ENCODE measurements around the gene MPC1L.

DNA sequence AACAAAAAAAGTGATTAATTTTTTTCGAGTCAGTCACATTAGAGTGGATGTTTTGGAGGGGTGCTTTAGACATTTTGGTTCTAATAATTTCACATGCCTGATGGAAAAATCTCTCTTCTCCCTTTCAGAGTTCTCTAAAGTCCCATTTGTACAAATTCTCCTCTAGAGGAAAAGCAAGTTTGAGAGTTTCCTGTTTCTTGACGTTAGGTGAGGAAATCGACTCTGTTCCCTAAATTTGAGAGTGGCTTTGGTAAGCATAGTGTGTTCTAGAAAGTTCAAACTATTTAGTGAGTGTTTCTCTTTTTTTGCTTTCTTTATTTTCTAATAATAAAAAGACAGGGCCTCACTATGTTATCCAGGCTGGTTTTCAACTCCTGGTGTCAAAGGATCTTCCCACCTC lies 44.1 kb upstream of the MPC1L start:
- TF ChIP-seq POLR2A (IDR thresholded peaks at IDR 0.05) (no peak), EP300 (IDR thresholded peaks at IDR 0.05) (no peak), POLR2AphosphoS5 (IDR thresholded peaks at IDR 0.05) (no peak)
- TF ChIP-seq, protein P1, sequence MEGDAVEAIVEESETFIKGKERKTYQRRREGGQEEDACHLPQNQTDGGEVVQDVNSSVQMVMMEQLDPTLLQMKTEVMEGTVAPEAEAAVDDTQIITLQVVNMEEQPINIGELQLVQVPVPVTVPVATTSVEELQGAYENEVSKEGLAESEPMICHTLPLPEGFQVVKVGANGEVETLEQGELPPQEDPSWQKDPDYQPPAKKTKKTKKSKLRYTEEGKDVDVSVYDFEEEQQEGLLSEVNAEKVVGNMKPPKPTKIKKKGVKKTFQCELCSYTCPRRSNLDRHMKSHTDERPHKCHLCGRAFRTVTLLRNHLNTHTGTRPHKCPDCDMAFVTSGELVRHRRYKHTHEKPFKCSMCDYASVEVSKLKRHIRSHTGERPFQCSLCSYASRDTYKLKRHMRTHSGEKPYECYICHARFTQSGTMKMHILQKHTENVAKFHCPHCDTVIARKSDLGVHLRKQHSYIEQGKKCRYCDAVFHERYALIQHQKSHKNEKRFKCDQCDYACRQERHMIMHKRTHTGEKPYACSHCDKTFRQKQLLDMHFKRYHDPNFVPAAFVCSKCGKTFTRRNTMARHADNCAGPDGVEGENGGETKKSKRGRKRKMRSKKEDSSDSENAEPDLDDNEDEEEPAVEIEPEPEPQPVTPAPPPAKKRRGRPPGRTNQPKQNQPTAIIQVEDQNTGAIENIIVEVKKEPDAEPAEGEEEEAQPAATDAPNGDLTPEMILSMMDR (IDR thresholded peaks at IDR 0.05) = no peak
